ENCODE results near the gene ASRGL1.

DNA sequence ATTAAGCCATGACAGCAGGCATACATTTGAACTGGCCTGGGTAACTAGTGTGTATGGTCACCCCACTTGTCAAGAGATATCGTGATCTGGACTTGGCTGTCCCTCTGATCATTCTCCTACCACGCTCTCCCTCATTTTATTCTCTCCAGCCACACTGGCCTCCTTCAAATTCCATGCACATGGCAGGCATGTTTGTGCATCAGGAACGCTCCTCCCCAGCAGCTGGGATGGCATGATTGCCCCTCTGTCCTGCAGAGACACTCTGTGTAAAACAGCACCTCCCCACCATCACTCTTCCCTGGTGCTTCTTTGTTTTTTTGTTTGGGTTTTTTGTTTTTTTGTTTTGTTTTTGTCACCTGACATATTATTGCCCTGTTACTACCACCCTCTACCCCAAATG, 50.1 kb downstream of the ASRGL1 start:
- TF ChIP-seq, protein P1, sequence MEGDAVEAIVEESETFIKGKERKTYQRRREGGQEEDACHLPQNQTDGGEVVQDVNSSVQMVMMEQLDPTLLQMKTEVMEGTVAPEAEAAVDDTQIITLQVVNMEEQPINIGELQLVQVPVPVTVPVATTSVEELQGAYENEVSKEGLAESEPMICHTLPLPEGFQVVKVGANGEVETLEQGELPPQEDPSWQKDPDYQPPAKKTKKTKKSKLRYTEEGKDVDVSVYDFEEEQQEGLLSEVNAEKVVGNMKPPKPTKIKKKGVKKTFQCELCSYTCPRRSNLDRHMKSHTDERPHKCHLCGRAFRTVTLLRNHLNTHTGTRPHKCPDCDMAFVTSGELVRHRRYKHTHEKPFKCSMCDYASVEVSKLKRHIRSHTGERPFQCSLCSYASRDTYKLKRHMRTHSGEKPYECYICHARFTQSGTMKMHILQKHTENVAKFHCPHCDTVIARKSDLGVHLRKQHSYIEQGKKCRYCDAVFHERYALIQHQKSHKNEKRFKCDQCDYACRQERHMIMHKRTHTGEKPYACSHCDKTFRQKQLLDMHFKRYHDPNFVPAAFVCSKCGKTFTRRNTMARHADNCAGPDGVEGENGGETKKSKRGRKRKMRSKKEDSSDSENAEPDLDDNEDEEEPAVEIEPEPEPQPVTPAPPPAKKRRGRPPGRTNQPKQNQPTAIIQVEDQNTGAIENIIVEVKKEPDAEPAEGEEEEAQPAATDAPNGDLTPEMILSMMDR (IDR thresholded peaks at IDR 0.05; ENCODE audit: insufficient read depth, low read length, poor library complexity, severe bottlenecking): no peak
- TF ChIP-seq EZH2phosphoT487 (conservative IDR thresholded peaks at IDR 0.05; ENCODE audit: low read length): no peak

Data from SU-DHL-6 (cell line).